ENCODE results near the gene LDLRAP1. TPM values are rescaled to one million over a fixed set of nuclear protein-coding genes. Genes with fewer than 3 reads are reported as not detected.

The LDLRAP1 gene
- total and polyA plus RNA-seq, 2 experiments from 2014 or later, result 9.6 to 22.7 TPM

- Histone ChIP-seq H3K27ac (ENCODE audit: low read depth) (no peak overlapping the region), H2AFZ (no peak overlapping the region), H3K4me1 (ENCODE audit: insufficient read depth) (peaks cover 23% of the 10 kb centered on the region), H3K36me3 (ENCODE audit: insufficient read depth) (no peaks in the 10 kb centered on the region), H3F3A (replicated peaks; ENCODE audit: low read depth) (peaks cover 4% of the 10 kb centered on the region), H3K79me2 (replicated peaks; ENCODE audit: insufficient read depth) (no peaks in the 10 kb centered on the region), H4K20me1 (replicated peaks; ENCODE audit: insufficient read depth) (peaks cover 6% of the 10 kb centered on the region), H3K4me3 (no peak overlapping the region; the same call in 1 of the 2 replicates), H3K4me2 (peak overlapping the region; percentile 97), H3K27me3 (ENCODE audit: insufficient read depth) (peaks cover 16% of the 10 kb centered on the region), H3K9me2 (ENCODE audit: insufficient read depth) (no peaks in the 10 kb centered on the region)
- TF ChIP-seq CREB1 (CRISPR knock-in tag; IDR thresholded peaks at IDR 0.05; ENCODE audit: low read depth), result no peak
- no peak for TF ChIP-seq STAT1 (IDR thresholded peaks at IDR 0.05; ENCODE audit: unreplicated experiment)
- TF ChIP-seq NANOG (IDR thresholded peaks at IDR 0.05; ENCODE audit: borderline replicate concordance), result no peak
- TF ChIP-seq JUNB (IDR thresholded peaks at IDR 0.05; ENCODE audit: unreplicated experiment), result no peak
- no peak for TF ChIP-seq POLR2AphosphoS5 (IDR thresholded peaks at IDR 0.05; ENCODE audit: low read depth)
- TF ChIP-seq, protein P1, sequence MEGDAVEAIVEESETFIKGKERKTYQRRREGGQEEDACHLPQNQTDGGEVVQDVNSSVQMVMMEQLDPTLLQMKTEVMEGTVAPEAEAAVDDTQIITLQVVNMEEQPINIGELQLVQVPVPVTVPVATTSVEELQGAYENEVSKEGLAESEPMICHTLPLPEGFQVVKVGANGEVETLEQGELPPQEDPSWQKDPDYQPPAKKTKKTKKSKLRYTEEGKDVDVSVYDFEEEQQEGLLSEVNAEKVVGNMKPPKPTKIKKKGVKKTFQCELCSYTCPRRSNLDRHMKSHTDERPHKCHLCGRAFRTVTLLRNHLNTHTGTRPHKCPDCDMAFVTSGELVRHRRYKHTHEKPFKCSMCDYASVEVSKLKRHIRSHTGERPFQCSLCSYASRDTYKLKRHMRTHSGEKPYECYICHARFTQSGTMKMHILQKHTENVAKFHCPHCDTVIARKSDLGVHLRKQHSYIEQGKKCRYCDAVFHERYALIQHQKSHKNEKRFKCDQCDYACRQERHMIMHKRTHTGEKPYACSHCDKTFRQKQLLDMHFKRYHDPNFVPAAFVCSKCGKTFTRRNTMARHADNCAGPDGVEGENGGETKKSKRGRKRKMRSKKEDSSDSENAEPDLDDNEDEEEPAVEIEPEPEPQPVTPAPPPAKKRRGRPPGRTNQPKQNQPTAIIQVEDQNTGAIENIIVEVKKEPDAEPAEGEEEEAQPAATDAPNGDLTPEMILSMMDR (conservative IDR thresholded peaks at IDR 0.05; ENCODE audit: low read depth in 2 of 2), result no peak
- TF ChIP-seq, protein P2, sequence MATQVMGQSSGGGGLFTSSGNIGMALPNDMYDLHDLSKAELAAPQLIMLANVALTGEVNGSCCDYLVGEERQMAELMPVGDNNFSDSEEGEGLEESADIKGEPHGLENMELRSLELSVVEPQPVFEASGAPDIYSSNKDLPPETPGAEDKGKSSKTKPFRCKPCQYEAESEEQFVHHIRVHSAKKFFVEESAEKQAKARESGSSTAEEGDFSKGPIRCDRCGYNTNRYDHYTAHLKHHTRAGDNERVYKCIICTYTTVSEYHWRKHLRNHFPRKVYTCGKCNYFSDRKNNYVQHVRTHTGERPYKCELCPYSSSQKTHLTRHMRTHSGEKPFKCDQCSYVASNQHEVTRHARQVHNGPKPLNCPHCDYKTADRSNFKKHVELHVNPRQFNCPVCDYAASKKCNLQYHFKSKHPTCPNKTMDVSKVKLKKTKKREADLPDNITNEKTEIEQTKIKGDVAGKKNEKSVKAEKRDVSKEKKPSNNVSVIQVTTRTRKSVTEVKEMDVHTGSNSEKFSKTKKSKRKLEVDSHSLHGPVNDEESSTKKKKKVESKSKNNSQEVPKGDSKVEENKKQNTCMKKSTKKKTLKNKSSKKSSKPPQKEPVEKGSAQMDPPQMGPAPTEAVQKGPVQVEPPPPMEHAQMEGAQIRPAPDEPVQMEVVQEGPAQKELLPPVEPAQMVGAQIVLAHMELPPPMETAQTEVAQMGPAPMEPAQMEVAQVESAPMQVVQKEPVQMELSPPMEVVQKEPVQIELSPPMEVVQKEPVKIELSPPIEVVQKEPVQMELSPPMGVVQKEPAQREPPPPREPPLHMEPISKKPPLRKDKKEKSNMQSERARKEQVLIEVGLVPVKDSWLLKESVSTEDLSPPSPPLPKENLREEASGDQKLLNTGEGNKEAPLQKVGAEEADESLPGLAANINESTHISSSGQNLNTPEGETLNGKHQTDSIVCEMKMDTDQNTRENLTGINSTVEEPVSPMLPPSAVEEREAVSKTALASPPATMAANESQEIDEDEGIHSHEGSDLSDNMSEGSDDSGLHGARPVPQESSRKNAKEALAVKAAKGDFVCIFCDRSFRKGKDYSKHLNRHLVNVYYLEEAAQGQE (IDR thresholded peaks at IDR 0.05; ENCODE audit: unreplicated experiment), result no peak
- no peak for TF ChIP-seq EZH2phosphoT487 (IDR thresholded peaks at IDR 0.05; ENCODE audit: unreplicated experiment)
- no peak for TF ChIP-seq ZNF331 (CRISPR knock-in tag; IDR thresholded peaks at IDR 0.05; ENCODE audit: low read depth)
- TF ChIP-seq, protein P3, sequence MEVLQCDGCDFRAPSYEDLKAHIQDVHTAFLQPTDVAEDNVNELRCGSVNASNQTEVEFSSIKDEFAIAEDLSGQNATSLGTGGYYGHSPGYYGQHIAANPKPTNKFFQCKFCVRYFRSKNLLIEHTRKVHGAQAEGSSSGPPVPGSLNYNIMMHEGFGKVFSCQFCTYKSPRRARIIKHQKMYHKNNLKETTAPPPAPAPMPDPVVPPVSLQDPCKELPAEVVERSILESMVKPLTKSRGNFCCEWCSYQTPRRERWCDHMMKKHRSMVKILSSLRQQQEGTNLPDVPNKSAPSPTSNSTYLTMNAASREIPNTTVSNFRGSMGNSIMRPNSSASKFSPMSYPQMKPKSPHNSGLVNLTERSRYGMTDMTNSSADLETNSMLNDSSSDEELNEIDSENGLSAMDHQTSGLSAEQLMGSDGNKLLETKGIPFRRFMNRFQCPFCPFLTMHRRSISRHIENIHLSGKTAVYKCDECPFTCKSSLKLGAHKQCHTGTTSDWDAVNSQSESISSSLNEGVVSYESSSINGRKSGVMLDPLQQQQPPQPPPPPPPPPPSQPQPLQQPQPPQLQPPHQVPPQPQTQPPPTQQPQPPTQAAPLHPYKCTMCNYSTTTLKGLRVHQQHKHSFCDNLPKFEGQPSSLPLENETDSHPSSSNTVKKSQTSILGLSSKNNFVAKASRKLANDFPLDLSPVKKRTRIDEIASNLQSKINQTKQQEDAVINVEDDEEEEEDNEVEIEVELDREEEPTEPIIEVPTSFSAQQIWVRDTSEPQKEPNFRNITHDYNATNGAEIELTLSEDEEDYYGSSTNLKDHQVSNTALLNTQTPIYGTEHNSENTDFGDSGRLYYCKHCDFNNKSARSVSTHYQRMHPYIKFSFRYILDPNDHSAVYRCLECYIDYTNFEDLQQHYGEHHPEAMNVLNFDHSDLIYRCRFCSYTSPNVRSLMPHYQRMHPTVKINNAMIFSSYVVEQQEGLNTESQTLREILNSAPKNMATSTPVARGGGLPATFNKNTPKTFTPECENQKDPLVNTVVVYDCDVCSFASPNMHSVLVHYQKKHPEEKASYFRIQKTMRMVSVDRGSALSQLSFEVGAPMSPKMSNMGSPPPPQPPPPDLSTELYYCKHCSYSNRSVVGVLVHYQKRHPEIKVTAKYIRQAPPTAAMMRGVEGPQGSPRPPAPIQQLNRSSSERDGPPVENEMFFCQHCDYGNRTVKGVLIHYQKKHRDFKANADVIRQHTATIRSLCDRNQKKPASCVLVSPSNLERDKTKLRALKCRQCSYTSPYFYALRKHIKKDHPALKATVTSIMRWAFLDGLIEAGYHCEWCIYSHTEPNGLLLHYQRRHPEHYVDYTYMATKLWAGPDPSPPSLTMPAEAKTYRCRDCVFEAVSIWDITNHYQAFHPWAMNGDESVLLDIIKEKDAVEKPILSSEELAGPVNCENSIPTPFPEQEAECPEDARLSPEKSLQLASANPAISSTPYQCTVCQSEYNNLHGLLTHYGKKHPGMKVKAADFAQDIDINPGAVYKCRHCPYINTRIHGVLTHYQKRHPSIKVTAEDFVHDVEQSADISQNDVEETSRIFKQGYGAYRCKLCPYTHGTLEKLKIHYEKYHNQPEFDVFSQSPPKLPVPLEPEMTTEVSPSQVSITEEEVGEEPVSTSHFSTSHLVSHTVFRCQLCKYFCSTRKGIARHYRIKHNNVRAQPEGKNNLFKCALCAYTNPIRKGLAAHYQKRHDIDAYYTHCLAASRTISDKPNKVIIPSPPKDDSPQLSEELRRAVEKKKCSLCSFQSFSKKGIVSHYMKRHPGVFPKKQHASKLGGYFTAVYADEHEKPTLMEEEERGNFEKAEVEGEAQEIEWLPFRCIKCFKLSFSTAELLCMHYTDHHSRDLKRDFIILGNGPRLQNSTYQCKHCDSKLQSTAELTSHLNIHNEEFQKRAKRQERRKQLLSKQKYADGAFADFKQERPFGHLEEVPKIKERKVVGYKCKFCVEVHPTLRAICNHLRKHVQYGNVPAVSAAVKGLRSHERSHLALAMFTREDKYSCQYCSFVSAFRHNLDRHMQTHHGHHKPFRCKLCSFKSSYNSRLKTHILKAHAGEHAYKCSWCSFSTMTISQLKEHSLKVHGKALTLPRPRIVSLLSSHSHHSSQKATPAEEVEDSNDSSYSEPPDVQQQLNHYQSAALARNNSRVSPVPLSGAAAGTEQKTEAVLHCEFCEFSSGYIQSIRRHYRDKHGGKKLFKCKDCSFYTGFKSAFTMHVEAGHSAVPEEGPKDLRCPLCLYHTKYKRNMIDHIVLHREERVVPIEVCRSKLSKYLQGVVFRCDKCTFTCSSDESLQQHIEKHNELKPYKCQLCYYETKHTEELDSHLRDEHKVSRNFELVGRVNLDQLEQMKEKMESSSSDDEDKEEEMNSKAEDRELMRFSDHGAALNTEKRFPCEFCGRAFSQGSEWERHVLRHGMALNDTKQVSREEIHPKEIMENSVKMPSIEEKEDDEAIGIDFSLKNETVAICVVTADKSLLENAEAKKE (CRISPR knock-in tag; IDR thresholded peaks at IDR 0.05), result no peak
- TF ChIP-seq ZNF114 (CRISPR knock-in tag; IDR thresholded peaks at IDR 0.05), result no peak
- TF ChIP-seq, protein P4, sequence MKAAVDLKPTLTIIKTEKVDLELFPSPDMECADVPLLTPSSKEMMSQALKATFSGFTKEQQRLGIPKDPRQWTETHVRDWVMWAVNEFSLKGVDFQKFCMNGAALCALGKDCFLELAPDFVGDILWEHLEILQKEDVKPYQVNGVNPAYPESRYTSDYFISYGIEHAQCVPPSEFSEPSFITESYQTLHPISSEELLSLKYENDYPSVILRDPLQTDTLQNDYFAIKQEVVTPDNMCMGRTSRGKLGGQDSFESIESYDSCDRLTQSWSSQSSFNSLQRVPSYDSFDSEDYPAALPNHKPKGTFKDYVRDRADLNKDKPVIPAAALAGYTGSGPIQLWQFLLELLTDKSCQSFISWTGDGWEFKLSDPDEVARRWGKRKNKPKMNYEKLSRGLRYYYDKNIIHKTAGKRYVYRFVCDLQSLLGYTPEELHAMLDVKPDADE (IDR thresholded peaks at IDR 0.05), result no peak
- no peak for TF ChIP-seq EZH2 (IDR thresholded peaks at IDR 0.05; ENCODE audit: low read depth, unreplicated experiment)
- Mint-ChIP-seq H3K4me3 (peak overlapping the region; percentile 78; the same call in 2 of the 3 replicates), H3K4me1 (peaks cover 25% of the 10 kb centered on the region), H3K27ac (no peak overlapping the region), H3K27me3 (ENCODE audit: insufficient read depth, low read depth, poor library complexity) (peaks cover 21% of the 10 kb centered on the region), H3K36me3 (ENCODE audit: low read depth) (no peaks in the 10 kb centered on the region; the same call in 2 of the 3 replicates), H3K9me3 (no peaks in the 10 kb centered on the region)
- DNase-seq (ENCODE audit: low spot score), result no peak
- no peak for ATAC-seq
Observed at GRCh38 chr1:25615172-25615541, 71.8 kb downstream of the LDLRAP1 start.

Measured in GM23338 (cell line).